Measurements from ENCODE around the gene KHDC3L. TPM values are rescaled to one million over a fixed set of nuclear protein-coding genes. Genes with fewer than 3 reads are reported as not detected.

The KHDC3L gene
- total RNA-seq, 1 experiment from 2014 or later, result not detected

Other genes with a start within 250 kb of the KHDC3L start
- not detected in 2 replicates for gene KHDC1L, start 137.2 kb upstream of the KHDC3L start, total RNA-seq (2014; rRNA removed; shearing (Covaris generic))
- gene KHDC1, start 99.5 kb upstream of the KHDC3L start, total RNA-seq (2014; rRNA removed; shearing (Covaris generic)), result 6.4 and 8.5 TPM in 2 replicates
- gene DPPA5, start 8.4 kb upstream of the KHDC3L start, total RNA-seq (2014; rRNA removed; shearing (Covaris generic)), result not detected in 2 replicates
- gene OOEP, start 7.2 kb downstream of the KHDC3L start, total RNA-seq (2014; rRNA removed; shearing (Covaris generic)), result not detected in 2 replicates
- not detected in 2 replicates for gene DDX43, start 32.2 kb downstream of the KHDC3L start, total RNA-seq (2014; rRNA removed; shearing (Covaris generic))
- gene CGAS, start 89.6 kb downstream of the KHDC3L start, total RNA-seq (2014; rRNA removed; shearing (Covaris generic)), result not detected in 2 replicates
- gene MTO1, start 99.1 kb downstream of the KHDC3L start, total RNA-seq (2014; rRNA removed; shearing (Covaris generic)), result 25.7 and 26.7 TPM in 2 replicates
- gene EEF1A1, start 158.4 kb downstream of the KHDC3L start, total RNA-seq (2014; rRNA removed; shearing (Covaris generic)), result 8,683 and 8,714 TPM in 2 replicates

Data from A172 (cell line).